ENCODE measurements around the gene APOBEC3C.
"Not testable (repeated sequence)": the region's sequence is repeated elsewhere in the genome, so short reads cannot be mapped to it uniquely, and the experiment has no call there.

Gene APOBEC3C

DNA sequence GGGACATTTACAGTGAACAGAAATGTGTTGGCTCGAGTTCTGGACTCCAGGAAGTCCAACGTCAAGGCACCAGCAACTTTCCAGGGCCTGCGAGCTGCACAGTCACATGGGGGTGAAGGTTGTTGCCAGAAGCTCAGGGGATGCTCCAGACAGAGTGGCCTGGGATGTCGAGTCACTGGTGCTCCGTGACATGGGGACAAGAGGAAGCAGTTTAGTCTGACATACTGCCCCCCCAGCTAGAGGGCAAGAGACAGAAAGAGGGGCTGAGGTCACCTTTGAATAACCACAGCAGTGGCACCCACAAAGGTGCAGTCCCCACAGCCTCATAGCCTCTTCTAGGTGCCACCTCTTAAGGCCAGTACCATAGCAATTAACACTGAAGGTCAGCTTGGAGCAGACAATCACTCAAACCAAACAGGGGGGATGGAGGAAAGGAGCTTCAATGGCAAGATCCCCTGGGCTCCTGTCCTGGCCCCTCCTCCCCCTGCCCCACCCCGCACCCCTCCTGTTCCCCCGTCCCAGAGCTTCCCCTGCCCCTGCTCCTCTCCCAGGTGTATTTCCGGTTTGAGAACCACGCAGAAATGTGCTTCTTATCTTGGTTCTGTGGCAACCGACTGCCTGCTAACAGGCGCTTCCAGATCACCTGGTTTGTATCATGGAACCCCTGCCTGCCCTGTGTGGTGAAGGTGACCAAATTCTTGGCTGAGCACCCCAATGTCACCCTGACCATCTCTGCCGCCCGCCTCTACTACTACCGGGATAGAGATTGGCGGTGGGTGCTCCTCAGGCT lies 10.7 kb downstream of the APOBEC3C start:
- DNase-seq = no peak

DNA sequence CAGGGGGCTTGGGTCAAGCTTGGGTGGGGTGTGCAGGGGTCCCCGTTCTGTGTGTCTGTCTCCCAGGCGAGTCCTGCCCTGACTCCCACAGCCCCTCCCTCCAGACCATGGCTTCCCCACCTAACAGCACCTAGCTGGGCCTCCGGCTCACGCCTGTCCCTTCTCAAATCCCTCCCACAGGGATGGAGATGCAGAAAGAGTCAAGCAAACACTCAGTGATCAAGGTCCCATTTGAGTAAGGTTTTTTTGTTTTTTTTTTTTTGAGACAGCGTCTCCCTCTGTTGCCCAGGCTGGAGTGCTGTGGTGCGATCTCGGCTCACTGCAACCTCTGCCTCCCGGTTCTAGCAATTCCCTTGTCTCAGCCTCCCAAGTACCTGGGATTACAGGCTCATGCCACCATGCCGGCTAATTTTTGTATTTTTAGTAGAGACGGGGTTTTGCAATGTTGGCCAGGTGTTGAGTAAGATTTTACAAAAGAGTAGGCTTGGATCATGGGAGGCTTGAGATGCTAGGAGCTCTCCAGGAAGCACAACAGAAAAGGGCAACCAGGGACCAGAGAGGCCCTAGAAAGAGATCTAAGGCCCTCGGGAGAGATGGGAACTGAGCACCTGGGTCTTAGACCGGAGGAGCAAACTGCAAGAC lies 12.6 kb downstream of the APOBEC3C start:
- DNase-seq = no peak

DNA sequence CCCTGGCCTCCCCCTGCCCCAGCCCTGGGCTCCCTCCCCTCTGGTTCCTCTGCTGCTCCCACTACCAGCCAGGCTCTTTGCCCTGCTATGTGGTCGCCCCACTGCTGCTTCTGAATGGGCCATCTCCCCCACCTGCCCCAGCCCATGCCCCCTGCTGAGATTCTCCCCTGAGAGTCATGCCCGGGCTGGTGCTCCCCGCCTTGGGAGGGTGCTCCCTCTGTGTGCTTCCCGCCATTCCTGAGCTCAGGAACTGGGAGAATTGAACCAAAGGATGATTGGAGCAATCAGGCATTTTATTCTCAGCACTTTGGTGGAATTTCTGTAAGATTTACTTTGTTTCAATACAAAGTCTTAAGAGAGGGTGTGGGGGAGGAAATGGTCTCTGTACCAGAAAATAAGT lies 13.7 kb downstream of the APOBEC3C start:
- DNase-seq = no peak

DNA sequence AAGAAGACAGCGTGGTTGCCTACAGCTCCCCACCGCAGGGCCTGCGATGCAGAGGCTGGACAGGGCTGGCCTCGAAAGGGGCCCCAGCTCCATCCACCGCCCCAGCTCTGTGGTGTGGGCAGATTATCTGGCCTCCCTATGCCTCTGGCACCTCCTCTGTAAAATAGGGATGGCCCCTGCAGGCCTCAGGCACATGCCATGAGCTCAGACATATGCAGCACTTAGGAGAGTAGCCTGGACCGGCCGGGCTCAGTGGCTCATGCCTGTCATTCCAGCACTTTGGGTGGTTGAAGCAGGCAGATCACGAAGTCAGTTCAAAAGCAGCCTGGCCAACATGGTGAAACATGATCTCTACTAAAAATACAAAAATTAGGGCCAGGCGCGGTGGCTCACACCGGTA lies 14.2 kb downstream of the APOBEC3C start:
- no peak for DNase-seq

DNA sequence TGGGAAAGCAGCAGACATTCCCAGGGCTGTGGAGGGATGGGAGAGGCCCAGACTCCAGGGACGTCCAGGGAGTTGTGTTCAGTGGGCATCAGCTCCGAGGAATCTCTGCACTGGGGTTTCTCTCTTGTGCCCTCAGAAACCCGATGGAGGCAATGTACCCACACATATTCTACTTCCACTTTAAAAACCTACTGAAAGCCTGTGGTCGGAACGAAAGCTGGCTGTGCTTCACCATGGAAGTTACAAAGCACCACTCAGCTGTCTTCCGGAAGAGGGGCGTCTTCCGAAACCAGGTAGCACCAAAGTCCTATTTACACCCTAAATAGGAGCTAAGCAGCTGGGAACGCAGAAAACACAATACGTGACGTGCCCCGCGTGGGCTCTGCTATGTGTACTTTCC lies 15.2 kb downstream of the APOBEC3C start:
- DNase-seq = no peak

DNA sequence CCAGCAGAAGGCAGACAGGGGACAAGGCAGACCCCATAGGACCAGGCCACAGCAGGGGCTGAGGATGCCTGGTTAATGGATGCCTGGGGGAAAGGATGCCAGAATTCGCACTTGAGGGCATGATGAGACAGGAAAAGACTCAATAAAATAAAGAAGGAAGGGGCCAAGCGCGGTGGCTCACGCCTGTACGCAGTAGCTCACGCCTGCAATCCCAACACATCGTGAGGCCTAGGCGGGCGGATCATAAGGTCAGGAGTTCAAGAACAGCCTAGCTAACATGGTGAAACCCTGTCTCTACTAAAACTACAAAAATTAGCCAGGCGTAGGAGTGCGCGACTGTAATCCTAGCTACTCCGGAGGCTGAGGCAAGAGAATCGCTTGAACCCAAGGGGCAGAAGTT lies 16.6 kb downstream of the APOBEC3C start:
- no peak for DNase-seq

DNA sequence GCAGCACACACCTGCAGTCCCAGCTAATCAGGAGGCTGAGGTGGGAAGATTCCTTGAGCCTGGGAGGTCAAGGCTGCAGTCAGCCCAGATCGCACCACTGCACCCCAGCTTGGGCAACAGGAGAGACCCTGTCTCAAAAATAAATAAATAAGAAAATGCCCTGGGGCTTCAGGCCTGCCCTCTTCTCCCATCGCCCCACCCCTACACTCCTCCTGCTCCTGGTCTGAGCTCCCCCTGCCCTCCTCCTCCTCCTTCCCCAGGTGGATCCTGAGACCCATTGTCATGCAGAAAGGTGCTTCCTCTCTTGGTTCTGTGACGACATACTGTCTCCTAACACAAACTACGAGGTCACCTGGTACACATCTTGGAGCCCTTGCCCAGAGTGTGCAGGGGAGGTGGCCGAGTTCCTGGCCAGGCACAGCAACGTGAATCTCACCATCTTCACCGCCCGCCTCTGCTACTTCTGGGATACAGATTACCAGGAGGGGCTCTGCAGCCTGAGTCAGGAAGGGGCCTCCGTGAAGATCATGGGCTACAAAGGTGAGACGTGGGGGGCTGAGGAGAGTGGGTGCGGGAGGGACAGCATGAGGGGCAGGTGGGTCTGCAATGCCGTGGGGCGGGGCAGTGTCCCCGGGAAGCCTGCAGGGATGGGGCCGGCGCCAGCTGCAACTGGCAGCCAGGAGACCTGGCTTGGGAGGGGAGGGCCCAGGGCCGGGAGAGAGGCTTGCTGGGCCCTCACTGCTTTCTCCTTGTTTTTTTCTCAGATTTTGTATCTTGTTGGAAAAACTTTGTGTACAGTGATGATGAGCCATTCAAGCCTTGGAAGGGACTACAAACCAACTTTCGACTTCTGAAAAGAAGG lies 17.6 kb downstream of the APOBEC3C start:
- not testable (repeated sequence) for DNase-seq

DNA sequence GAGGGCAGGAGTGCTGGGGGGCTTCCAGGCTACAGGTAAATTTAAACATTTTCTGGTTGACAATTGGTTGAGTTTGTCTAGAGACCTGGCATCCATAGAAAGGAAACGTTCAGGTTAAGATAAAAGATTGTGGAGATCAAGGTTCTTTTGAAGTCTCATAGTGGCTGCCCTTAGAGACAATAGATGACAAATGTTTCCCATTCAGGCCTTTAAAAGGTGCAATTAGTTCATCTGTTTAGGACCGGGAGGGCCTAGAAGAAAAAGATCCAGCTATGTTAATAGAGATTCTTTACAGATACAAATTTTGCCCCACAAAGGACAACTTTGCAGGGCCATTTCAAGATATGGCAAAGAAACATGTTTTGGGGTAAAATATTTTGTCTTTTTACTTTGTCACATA lies 23.0 kb downstream of the APOBEC3C start:
- DNase-seq = not testable (repeated sequence)

DNA sequence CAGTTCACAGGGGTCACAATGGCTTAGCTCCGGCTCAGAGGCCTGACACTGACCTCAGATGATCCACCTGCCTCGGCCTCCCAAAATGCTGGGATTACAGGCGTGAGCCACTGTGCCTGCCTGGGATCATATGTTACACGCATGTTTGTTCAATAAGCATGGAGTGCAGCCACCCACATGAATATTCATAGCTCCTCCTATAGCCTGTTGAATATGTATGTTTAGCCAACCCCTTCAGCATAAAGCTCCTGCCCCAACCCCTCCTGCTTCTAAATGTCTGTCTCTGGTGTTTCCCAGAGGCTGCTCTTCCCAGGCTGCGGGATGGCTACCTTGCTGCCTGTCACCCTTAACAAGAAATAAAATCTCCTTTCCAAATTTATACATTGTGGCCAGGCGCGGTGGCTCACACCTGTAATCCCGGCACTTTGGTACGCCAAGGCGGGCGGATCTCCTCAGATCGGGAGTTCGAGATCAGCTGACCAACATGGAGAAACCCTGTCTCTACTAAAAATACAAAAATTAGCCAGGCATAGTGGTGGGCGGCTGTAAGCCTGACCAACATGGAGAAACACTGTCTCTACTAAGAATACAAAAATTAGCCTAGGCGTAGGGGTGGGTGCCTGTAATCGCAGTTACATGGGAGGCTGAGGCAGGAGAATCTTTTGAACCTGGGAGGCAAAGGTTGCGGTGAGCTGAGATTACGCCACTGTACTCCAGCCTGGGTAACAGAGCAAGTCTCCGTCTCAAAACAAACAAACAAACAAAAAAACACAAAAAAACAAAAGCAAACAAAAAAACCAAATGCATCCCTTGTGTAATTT lies 25.5 kb downstream of the APOBEC3C start:
- DNase-seq = no peak

DNA sequence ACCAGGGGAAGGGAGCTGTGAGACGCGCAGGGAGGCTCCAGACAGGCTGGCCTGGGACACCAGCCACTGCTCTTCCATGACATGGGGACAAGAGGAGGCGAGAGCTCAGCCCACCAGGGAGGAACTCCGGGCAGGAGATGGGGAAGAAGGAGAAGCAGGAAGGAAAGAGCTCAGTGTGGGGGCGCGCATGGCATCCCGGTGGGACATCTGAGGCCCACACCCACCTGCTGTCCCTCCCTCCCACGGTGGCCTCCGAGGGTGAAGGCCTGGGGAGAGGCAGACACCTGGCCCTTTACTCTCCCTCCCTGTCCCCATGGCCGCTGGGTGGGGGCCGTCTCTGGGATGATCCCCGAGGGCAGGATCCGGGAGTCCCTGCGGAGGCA lies 26.1 kb downstream of the APOBEC3C start:
- not testable (repeated sequence) for DNase-seq

DNA sequence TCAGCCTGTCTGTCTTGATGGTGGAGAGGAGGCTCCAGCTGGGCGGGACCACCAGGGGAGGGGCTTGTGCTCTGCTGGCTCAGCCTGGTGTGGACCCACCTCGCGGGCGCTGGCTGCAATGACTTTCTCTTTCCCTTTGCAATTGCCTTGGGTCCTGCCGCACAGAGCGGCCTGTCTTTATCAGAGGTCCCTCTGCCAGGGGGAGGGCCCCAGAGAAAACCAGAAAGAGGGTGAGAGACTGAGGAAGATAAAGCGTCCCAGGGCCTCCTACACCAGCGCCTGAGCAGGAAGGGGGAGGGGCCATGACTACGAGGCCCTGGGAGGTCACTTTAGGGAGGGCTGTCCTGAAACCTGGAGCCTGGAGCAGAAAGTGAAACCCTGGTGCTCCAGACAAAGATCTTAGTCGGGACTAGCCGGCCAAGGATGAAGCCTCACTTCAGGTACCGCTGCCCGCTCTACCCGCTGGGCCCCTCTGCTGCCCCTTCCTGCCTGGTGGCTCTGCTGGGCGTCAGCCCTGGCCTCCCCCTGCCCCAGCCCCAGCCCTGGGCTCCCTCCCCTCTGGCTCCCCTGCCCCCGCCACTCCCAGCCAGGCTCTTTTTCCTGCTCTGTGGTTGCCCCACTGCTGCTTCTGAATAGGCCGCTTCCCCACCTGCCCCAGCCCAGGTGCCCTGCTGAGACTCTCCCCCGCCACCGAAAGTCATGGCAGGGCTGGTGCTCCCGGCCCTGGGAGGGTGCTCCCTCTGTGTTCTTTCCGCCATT lies 26.7 kb downstream of the APOBEC3C start, which contains the start of gene APOBEC3F:
TSS of gene APOBEC3F (plus strand) at position 327 of the 759 bp plus-strand sequence. CDS start at position 424, 97 bp downstream.
- DNase-seq = not testable (repeated sequence)

DNA sequence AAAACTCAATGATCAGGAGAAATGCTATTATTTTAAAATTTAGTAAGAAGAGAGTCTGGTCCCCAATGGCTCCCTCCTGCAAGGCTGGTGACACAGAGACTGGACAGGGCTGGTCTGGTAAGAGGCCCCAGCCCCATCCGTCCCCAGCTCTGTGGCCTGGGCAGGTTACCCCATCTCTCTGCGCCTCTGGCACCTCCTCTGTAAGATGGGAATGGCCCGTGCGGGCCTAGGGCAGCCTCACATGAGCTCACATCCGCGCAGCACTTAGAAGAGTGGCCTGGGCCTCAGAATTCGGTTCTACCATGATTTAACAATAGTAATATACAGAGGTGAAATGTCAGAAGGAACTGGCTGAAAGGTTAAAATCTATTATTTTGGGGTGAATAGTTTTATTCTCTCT lies 27.9 kb downstream of the APOBEC3C start:
- DNase-seq = no peak

DNA sequence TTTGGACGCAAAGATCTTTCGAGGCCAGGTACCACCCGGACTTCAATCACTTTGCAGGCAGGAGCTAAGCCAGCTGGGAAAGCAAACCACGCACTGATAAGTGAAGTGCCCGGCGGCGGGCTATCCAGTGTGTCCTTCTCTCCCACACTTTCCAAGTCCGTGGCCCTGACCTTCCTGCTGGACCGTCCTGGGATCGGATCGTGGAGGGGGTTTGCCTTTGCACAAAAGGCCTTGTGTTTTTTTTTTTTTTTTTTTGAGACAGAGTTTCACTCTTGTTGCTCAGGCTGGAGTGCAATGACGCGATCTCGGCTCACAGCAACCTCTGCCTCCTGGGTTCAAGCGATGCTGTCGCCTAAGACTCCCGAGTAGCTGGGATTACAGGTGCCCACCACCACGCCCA lies 29.0 kb downstream of the APOBEC3C start:
- DNase-seq = not testable (repeated sequence)

DNA sequence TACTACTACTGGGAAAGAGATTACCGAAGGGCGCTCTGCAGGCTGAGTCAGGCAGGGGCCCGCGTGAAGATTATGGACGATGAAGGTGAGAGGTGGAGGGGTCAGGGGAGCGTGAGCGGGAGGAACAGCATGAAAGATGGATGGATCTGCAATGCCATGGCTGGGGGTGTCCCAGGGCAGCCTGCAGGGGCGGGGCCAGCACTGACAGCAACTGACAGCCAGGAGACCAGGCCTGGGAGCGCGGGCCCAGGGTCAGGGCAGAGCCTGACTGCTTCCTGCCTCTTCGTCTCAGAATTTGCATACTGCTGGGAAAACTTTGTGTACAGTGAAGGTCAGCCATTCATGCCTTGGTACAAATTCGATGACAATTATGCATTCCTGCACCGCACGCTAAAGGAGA lies 31.1 kb downstream of the APOBEC3C start:
- not testable (repeated sequence) for DNase-seq

DNA sequence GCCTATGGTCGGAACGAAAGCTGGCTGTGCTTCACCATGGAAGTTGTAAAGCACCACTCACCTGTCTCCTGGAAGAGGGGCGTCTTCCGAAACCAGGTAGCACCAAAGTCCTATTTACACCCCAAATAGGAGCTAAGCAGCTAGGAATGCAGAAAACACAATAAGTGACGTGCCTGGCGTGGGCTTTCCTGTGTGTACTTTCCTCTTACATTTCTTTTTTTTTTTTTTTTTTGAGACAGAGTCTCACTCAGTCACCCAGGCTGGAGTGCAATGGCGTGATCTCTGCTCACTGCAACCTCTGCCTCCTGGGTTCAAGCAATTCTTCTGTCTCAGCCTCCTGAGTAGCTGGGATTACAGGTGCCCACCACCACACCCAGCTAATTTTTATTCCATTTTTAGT lies 35.4 kb downstream of the APOBEC3C start:
- DNase-seq = not testable (repeated sequence)

DNA sequence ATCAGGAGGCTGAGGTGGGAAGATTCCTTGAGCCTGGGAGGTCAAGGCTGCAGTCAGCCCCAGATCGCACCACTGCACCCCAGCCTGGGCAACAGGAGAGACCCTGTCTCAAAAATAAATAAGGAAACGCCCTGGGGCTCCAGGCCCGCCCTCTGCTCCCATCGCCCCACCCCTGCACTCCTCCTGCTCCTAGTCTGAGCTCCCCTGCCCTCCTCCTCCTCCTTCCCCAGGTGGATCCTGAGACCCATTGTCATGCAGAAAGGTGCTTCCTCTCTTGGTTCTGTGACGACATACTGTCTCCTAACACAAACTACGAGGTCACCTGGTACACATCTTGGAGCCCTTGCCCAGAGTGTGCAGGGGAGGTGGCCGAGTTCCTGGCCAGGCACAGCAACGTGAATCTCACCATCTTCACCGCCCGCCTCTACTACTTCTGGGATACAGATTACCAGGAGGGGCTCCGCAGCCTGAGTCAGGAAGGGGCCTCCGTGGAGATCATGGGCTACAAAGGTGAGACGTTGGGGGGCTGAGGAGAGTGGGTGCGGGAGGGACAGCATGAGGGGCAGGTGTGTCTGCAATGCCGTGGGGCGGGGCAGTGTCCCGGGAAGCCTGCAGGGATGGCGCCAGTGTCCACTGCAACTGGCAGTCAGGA lies 37.9 kb downstream of the APOBEC3C start:
- not testable (repeated sequence) for DNase-seq

DNA sequence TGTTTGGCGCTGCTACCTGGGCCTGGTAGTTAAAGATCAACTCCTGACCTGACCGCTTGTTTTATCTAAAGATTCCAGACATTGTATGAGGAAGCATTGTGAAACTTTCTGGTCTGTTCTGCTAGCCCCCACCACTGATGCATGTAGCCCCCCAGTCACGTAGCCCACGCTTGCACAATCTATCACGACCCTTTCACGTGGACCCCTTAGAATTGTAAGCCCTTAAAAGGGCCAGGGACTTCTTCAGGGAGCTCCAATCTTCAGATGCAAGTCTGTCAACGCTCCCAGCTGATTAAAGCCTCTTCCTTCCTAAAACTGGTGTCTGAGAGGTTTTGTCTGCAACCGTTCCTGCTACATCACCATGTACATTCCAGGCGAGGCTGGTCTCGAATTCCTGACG lies 41.6 kb downstream of the APOBEC3C start:
- no peak for DNase-seq

DNA sequence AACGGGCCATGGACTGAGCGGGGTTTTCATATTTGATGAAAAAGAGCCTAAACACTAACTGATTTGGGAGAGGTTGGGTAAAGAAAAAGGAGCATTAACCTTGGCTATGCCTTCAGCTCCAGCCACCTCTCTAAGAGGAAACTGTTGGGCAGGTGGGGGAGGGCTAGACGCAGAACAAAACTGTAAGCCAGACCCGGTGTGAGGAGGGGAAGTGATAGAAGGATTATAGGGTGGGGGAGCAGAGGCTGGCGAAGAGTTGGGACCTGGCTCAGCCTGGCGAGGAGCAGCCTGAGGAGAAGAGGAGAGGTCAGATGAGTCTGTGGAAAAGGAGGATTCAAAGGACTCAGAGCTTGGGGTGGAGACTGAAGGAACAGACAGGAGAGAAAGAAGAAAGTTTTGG lies 47.2 kb downstream of the APOBEC3C start:
- DNase-seq = not testable (repeated sequence)

DNA sequence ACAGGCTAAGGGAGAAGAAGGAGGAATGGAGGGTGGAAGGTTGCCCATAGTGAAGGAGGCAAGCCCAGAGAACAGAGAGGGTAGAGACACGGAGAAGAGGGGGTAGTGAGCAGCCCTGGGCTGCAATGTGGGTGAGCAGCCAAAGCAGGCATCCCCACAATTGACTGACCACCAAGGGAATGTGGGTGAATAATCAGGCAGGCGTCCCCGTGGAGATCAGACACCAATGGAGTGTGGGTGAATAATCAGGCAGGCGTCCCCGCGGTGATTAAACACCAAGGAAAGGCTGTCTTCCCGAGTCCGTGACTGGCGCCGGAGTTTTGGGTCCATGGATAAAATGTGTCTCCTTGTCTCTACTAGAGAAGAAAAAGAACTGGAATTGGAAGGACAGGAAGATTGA lies 47.9 kb downstream of the APOBEC3C start:
- not testable (repeated sequence) for DNase-seq

DNA sequence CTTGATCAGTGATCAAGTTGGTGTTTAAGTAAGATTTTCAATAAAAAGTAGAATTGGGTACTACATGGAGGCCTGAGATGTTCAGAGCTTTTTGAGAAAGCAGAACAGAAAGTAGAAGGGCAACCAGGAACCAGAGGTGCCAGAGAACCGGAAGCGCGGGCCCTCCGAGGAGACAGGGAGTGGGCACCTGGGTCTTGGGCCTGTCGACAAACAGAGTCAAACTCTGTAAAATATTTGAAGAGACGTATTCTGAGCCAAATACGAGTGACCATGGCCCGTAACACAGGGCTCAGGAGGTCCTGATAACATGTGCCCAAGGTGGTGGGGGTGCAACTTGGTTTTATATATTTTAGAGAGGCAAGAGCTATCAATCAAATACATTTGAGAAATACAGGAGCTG lies 49.8 kb downstream of the APOBEC3C start:
- not testable (repeated sequence) for DNase-seq

Data from NCI-H226 (cell line).